BJ (cell line): ENCODE results near the gene GASK1B. TPM values are rescaled to one million over a fixed set of nuclear protein-coding genes. Genes with fewer than 3 reads are reported as not detected.

Experiments
- CTCF ChIA-PET: fragments of 350-600 bp; formaldehyde crosslinking; extraction: SDS; loops from one replicate; lab custom pipeline; 2021; ENCODE audit warnings: antibody characterized with exemption, inconsistent platforms; lab: Yijun Ruan, JAX
- POLR2A ChIA-PET: fragments of 300-600 bp; sonication (Branson Sonifier 250); formaldehyde crosslinking; extraction: SDS; loops from one replicate; lab custom pipeline; 2021; ENCODE audit warnings: antibody characterized with exemption; lab: Charles Lee
- DNase-seq: peaks from one replicate; pipeline ENCODE4 v3.0.0-alpha.2; 2011; ENCODE audit warnings: low read depth
- H3K27me3 ChIP-seq: 2 replicates; pipeline ENCODE4 v1.6.0; 2011; ENCODE audit warnings: low read length; ENCODE audit not compliant: control insufficient read depth, insufficient read depth
- H3K36me3 ChIP-seq: 2 replicates; pipeline ENCODE4 v1.5.1; 2011; ENCODE audit warnings: low read length; ENCODE audit not compliant: control insufficient read depth, insufficient read depth
- H3K4me3 ChIP-seq: 2 replicates; pipeline ENCODE4 v1.5.1; 2011; ENCODE audit warnings: low read depth, mild to moderate bottlenecking, control low read depth, low read length
- polyA plus RNA-seq: library from polyadenylated mRNA; depleted of rRNA; stranded (reverse); fragments of >200 nt; gene quantifications from 2 replicates; pipeline ENCODE4 v1.2.3, GENCODE V29; 2011
- TF ChIP-seq, protein P1 (sequence below): IDR thresholded peaks from 2 replicates; pipeline ENCODE4 v1.5.1; 2011; ENCODE audit warnings: low read depth, mild to moderate bottlenecking, control low read depth, inconsistent platforms, low read length, moderate library complexity; ENCODE audit not compliant: insufficient read depth

The GASK1B gene
- polyA plus RNA-seq, 1 experiment, result 4.9 TPM

DNA sequence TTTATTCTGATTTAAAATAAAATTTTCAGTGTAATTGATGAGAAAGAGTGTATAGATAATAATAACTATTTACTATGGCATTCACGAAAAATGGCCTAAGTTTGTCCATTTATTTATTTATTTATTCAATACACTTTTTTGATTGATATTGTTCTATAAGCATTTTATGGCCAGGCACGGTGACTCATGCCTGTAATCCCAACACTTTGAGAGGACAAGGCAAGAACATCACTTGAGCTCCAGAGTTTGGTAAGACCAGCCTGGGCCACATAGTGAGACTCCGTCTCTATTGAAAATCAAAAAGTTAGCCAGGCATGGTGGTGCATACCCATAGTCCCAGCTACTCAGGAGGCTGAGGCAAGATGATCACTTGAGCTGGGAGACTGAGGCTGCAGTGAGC, 25.7 kb downstream of the GASK1B start:
- POLR2A ChIA-PET, result no interaction called here
- no peak for DNase-seq
- Histone ChIP-seq H3K36me3 (no peaks in the 10 kb centered on the region), H3K4me3 (no peak overlapping the region), H3K27me3 (no peaks in the 10 kb centered on the region)
- TF ChIP-seq, protein P1, sequence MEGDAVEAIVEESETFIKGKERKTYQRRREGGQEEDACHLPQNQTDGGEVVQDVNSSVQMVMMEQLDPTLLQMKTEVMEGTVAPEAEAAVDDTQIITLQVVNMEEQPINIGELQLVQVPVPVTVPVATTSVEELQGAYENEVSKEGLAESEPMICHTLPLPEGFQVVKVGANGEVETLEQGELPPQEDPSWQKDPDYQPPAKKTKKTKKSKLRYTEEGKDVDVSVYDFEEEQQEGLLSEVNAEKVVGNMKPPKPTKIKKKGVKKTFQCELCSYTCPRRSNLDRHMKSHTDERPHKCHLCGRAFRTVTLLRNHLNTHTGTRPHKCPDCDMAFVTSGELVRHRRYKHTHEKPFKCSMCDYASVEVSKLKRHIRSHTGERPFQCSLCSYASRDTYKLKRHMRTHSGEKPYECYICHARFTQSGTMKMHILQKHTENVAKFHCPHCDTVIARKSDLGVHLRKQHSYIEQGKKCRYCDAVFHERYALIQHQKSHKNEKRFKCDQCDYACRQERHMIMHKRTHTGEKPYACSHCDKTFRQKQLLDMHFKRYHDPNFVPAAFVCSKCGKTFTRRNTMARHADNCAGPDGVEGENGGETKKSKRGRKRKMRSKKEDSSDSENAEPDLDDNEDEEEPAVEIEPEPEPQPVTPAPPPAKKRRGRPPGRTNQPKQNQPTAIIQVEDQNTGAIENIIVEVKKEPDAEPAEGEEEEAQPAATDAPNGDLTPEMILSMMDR, result no peak
- CTCF ChIA-PET, result no interaction called here

GRCh38 chr4:158146736-158147135, 26.1 kb downstream of the GASK1B start:
- Histone ChIP-seq H3K27me3 (no peaks in the 10 kb centered on the region), H3K4me3 (no peak overlapping the region), H3K36me3 (no peaks in the 10 kb centered on the region)
- TF ChIP-seq, protein P1, result no peak
- no peak for DNase-seq
- ChIA-PET POLR2A (no interaction called here), CTCF (no interaction called here)

- CTCF ChIA-PET, result no interaction called here
- TF ChIP-seq, protein P1, result no peak
- no peak overlapping the region for H3K4me3 ChIP-seq
- POLR2A ChIA-PET, result no interaction called here
- DNase-seq, result no peak
- H3K36me3 ChIP-seq, result no peaks in the 10 kb centered on the region
- no peaks in the 10 kb centered on the region for H3K27me3 ChIP-seq
Observed at GRCh38 chr4:158139086-158139485, 33.7 kb downstream of the GASK1B start.

DNA sequence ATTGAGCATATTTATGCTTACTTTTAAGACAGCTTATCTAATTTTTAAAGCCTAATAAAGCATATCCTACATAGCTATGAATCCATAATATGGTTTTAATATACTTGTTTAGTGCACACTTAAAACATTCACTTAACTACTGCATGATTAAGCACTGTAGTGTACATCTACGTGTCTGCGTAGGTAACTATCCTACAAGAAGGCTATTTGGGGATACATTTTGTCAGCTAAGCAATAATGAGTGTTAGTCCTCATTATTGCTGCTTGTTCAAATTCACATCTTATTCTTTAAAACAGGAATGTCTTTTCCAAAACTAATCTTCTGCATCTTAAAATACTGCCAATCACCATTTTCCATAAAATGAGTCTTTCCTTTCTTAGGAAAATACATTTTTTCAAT, 38.6 kb downstream of the GASK1B start:
- CTCF ChIA-PET, result interaction anchor here (0.8 kb wide), 1 partner anchor 59 kb away, joined by 3 read pairs; no protein-coding TSS in a partner anchor
- H3K4me3 ChIP-seq, result no peak overlapping the region
- H3K27me3 ChIP-seq, result no peaks in the 10 kb centered on the region
- DNase-seq, result no peak
- no peaks in the 10 kb centered on the region for H3K36me3 ChIP-seq
- POLR2A ChIA-PET, result no interaction called here
- TF ChIP-seq, protein P1, result no peak

- no peaks in the 10 kb centered on the region for H3K36me3 ChIP-seq
- no peak overlapping the region for H3K4me3 ChIP-seq
- POLR2A ChIA-PET, result no interaction called here
- TF ChIP-seq, protein P1, result no peak
- CTCF ChIA-PET, result interaction anchor here (0.8 kb wide), 1 partner anchor 59 kb away, joined by 3 read pairs; no protein-coding TSS in a partner anchor
- no peaks in the 10 kb centered on the region for H3K27me3 ChIP-seq
- DNase-seq, result no peak
Observed at GRCh38 chr4:158133551-158133950, 39.3 kb downstream of the GASK1B start.
